ENCODE measurements around the gene LRRC38.

LRRC38 gene

DNA sequence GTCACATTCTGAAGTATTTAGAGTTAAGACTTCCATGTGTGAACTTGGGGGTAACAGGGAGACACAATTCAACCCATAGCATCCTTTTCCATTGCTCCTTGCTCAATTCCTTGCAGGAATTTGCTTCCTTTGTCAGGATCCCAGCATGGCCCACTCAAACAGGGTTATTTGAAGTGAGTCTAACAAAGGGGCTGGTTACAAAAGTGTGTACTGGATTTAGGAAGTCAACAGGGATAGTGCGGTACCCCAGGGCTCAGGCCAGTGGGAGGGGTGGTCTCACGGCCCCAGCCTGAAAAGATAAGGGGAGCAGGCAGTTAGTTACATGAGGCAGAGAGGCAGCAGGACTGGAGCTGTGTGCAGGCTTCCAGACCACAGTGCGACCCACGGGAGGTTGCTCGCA lies 14.4 kb downstream of the LRRC38 start:
- TF ChIP-seq FOXP2 (optimal IDR thresholded peaks at IDR 0.05; ENCODE audit: borderline replicate concordance, extremely low read depth, extremely low read length, insufficient read depth) (no peak), REST (IDR thresholded peaks at IDR 0.05; ENCODE audit: insufficient read depth in 1 of 2, low read depth in 2 of 2, low read length in 2 of 2) (no peak), POLR2AphosphoS5 (IDR thresholded peaks at IDR 0.05; ENCODE audit: low read depth, low read length) (no peak), TAF1 (IDR thresholded peaks at IDR 0.05; ENCODE audit: borderline replicate concordance, insufficient read depth, low read length) (no peak), SIN3A (IDR thresholded peaks at IDR 0.05; ENCODE audit: borderline replicate concordance, insufficient read depth, low read length) (no peak)

GRCh38 chr1:13498553-13498952 lies 15.2 kb downstream of the LRRC38 start:
- no peak for TF ChIP-seq REST (IDR thresholded peaks at IDR 0.05; ENCODE audit: insufficient read depth in 1 of 2, low read depth in 2 of 2, low read length in 2 of 2)
- no peak for TF ChIP-seq POLR2AphosphoS5 (IDR thresholded peaks at IDR 0.05; ENCODE audit: low read depth, low read length)
- TF ChIP-seq TAF1 (IDR thresholded peaks at IDR 0.05; ENCODE audit: borderline replicate concordance, insufficient read depth, low read length) = no peak
- TF ChIP-seq FOXP2 (optimal IDR thresholded peaks at IDR 0.05; ENCODE audit: borderline replicate concordance, extremely low read depth, extremely low read length, insufficient read depth) = no peak
- no peak for TF ChIP-seq SIN3A (IDR thresholded peaks at IDR 0.05; ENCODE audit: borderline replicate concordance, insufficient read depth, low read length)

DNA sequence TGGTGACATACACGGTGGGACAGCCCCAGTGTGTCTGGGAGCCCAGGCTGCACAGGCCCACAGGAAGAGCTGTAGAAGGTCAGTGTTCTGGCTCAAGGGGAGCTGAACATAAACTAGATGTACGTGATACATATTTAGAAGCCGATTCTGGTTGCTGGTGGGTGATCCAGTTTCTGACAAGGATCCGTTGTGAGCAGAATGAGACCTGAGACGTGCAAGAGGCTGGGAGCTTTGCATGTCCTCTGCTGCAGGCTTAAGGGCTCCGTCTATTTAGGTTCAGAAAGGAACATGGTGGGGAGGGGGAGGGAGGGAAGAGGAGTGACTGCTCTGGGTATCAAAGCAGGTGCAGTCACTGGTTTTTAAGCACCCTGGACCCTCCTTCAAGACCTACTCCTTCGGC lies 18.6 kb downstream of the LRRC38 start:
- TF ChIP-seq TAF1 (IDR thresholded peaks at IDR 0.05; ENCODE audit: borderline replicate concordance, insufficient read depth, low read length) (no peak), FOXP2 (optimal IDR thresholded peaks at IDR 0.05; ENCODE audit: borderline replicate concordance, extremely low read depth, extremely low read length, insufficient read depth) (no peak), REST (IDR thresholded peaks at IDR 0.05; ENCODE audit: insufficient read depth in 1 of 2, low read depth in 2 of 2, low read length in 2 of 2) (no peak), POLR2AphosphoS5 (IDR thresholded peaks at IDR 0.05; ENCODE audit: low read depth, low read length) (no peak), SIN3A (IDR thresholded peaks at IDR 0.05; ENCODE audit: borderline replicate concordance, insufficient read depth, low read length) (no peak)

GRCh38 chr1:13494712-13495111 lies 19.1 kb downstream of the LRRC38 start:
- TF ChIP-seq TAF1 (IDR thresholded peaks at IDR 0.05; ENCODE audit: borderline replicate concordance, insufficient read depth, low read length) = no peak
- no peak for TF ChIP-seq POLR2AphosphoS5 (IDR thresholded peaks at IDR 0.05; ENCODE audit: low read depth, low read length)
- TF ChIP-seq REST (IDR thresholded peaks at IDR 0.05; ENCODE audit: insufficient read depth in 1 of 2, low read depth in 2 of 2, low read length in 2 of 2) = no peak
- TF ChIP-seq SIN3A (IDR thresholded peaks at IDR 0.05; ENCODE audit: borderline replicate concordance, insufficient read depth, low read length) = no peak
- TF ChIP-seq FOXP2 (optimal IDR thresholded peaks at IDR 0.05; ENCODE audit: borderline replicate concordance, extremely low read depth, extremely low read length, insufficient read depth) = no peak

- TF ChIP-seq TAF1 (IDR thresholded peaks at IDR 0.05; ENCODE audit: borderline replicate concordance, insufficient read depth, low read length) = no peak
- no peak for TF ChIP-seq REST (IDR thresholded peaks at IDR 0.05; ENCODE audit: insufficient read depth in 1 of 2, low read depth in 2 of 2, low read length in 2 of 2)
- TF ChIP-seq SIN3A (IDR thresholded peaks at IDR 0.05; ENCODE audit: borderline replicate concordance, insufficient read depth, low read length) = no peak
- TF ChIP-seq POLR2AphosphoS5 (IDR thresholded peaks at IDR 0.05; ENCODE audit: low read depth, low read length) = no peak
Observed at GRCh38 chr1:13494025-13494424, 19.8 kb downstream of the LRRC38 start.
